Activated CD4-positive, alpha-beta T cell treated with anti-CD3 and anti-CD28 coated beads, Interleukin-2, Interleukin-4, amounts not matched to agents 100 ng/mL and 50 ng/mL, durations not matched to agents 16 hours and 8 hours (primary cell): ENCODE measurements around the gene NLGN1.

Source experiments
- DNase-seq: peaks from one replicate; pipeline ENCODE4 v3.0.0-alpha.2; 2020; ENCODE audit warnings: low spot score

The NLGN1 gene

DNA sequence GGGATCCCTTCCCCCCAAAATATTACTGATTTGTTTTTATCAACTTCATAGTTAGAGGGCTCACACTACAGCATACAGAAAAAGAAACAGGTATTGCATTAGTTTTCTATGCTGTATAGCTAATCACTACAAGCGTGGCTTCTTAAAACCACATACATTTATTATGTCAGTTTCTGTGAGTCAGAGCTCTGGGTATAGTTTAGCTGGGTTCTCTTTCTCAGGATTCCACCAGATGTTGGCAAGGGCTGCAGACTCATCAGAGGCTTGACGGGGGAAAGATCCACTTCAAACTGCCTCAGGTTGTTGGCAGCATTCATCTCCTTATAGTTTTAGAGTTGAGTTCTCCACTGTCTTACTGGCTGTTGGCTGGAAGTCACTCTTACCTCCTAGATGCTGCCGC lies 328.0 kb downstream of the NLGN1 start:
- DNase-seq = no peak

DNA sequence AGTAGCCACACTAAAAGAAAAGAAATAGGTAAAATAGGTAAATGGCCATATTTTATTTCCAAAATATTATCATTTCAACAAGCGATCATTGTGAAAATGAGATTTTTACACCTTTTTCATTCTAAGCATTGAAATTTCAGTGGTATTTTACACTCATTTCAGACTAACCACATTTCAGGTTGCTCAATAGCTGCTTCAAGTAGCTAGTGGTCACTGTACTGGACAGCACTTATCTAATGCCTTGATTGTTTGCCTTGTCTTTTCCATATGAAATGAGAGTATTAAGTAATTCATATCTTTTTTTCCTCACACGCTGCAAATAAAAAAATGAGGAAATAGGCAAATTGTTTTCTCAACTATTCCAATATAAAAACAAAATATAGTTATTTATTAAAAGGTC lies 332.8 kb downstream of the NLGN1 start:
- DNase-seq = no peak

DNA sequence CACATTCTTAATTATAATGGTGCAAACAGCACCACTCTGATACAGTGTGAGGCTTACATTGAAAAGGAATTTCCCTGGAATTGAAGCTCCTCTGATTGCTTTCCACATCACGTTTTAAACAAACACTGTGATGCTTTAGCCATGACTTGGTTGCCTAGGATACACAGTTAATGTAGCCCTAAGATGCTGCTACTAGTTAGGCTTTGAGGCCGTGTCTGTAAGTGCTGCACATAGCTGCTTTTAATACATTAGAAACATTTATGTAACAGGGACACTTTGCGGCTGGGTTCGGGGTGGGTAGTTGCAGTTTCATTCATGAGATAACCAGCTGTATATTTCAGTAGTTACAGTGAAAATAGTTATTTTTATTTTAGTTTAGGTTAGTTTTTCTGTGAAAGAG lies 334.7 kb downstream of the NLGN1 start:
- no peak for DNase-seq

DNA sequence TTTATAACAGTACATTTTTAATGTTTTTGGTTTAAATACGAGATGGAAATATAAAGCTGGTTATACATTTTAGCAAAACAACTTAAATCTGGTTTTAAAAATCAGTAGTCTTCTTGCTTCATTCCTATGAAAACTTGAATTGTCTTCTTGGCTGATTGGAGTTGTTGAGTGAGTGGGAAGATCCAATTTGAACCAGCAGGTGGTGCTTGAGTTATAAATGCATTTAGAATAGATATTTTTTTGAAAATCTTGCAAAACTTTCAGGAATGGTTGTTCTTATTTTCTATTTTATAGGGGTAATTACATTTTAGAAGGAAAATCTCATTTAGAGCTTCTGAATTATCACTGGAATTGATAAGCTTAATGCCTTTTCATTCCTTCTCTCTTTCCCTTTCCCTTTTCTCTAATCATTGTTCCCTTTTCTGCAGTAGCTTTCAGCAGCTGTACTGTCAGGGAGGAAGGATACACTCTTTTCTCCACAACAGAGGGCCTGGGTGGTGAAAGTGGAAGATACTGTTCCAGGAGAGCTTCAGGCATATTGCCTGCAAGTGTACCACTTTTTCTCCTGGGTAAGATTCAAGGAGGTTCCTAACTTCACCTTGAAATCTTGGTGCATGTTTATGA lies 335.6 kb downstream of the NLGN1 start:
- no peak for DNase-seq

DNA sequence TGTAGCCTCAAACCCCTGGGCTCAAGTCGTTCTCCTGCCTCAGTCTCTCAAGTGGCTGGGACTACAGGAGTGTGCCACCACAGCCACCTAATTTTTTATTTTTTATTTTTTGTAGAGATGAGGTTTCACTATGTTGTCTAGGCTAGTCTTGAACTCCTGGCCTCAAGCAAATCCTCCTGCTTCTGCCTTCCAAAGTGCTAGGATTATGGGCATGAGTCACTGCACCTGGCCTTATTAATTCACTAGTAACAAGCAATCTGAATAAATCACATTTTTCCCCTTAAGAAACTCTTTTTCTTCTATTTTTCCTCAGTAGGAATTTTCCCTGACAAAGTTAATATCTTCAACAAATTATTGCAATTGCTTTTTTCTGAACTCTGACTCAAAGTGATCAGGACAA lies 336.9 kb downstream of the NLGN1 start:
- no peak for DNase-seq

DNA sequence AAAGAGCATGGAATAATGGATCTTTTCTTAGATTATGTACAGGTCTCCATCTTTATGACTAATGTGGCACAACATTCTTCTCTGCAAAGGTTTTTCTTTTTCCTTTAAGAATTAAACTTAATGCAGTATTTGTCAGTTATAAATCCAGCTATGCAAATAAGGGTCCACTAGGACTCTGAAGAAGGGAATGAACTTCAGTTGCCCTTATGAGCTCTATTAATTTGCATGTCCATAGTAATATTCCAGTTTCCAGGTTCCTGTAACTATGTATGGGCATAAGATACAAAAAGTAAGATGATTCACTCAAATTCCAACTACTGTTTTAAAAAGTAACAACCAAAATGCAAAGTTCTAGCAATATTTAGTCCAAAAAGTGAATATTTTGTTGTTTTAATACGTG lies 337.4 kb downstream of the NLGN1 start:
- no peak for DNase-seq

DNA sequence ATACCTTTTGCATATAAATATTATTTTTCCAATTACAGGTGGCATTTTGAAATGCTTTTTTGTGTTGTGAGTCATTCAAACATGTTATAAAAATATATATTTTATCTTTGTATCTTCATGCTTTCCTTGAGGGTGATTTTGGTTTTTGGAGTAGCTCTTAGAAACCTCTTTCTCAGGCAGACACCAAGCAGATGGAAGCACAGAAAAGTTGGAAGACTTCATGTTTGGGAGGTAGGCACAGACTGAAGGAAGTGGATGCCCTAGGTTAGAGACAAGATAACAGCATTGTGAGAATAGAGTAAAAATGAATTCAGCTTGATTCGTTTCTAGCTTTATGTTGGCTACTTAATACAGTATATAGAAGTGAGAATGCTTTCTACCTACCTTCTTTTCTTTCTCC lies 338.3 kb downstream of the NLGN1 start:
- no peak for DNase-seq

DNA sequence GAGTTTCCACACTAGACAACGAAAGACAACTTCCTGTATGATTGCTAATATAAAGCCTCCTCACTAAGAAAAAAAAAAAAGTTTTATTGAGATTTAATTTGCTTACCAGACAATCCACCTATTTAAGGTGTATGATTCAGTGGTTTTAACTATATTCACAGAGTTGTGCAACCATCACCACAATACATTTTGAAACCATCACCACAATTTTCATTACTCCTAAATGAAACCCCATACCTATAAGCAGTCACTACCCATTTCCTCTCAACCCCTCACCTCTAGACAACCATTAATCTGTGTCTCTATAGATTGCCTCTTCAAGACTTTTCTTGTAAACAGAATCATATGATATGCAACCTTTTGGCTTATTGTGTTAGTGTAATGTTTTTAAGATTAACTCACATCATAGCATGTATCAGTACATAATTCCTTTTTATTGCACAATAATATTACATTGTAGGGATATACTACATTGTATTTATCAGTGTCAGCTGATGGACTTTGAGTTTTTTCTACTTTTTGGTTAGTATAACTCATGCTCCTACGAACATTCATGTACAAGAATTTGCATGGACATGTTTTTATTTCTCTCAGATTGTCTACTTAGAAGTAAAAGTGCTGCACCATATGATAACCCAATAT lies 339.7 kb downstream of the NLGN1 start:
- no peak for DNase-seq

DNA sequence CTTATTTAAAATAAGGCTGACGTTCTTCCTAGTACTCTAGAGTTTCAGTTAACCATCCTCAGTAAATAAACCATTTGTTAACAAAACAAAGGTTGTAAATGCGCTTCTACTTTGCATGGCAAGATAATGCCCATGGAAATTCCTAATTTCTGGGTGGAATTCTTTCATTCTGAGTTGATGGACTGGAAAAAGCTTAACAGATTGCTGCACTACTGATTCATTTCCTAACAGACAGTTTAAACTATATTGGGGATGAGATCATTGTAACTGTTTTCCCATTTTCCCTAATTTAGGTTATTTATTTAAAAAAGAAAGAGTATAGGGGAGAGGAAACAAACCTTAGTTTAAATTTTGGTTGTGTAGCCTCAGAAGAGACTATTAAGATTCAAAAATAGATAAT lies 342.2 kb downstream of the NLGN1 start:
- no peak for DNase-seq

DNA sequence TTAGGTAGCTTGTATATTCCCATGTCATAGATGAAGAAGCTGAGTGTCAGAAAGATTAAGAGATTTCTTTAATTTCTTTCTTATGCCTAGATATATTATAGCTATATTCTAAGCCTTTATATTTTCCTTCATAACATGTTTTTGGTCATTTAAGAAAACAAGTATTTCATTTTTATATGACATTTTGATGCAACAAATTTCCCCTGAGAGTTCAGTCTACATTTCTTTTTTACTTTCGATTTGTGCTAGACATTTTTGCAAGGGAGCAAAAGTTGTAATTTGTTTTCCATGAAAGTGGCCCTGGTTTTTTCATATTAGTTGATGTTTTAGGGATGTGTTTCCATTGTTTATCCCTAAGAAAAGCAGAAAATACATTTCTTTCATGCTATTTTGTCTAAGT lies 344.9 kb downstream of the NLGN1 start:
- no peak for DNase-seq

DNA sequence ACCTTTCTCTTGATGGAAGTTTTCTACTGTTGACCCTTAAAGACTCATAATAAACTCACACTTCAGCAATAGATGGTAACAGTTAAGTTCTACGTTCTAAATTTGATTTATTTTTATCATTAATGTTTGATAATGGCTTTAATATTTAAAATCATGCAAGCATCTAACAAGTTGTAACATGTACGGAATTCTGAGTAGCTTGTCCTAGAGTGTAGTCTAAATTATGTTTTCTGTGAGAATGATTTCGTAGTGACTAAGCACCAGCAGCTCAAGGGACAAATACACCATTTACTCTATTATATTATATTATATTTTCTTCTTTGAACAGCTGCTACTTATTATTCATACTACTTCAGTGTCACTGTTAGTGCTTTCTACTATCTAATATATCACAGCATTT lies 345.6 kb downstream of the NLGN1 start:
- DNase-seq = no peak

DNA sequence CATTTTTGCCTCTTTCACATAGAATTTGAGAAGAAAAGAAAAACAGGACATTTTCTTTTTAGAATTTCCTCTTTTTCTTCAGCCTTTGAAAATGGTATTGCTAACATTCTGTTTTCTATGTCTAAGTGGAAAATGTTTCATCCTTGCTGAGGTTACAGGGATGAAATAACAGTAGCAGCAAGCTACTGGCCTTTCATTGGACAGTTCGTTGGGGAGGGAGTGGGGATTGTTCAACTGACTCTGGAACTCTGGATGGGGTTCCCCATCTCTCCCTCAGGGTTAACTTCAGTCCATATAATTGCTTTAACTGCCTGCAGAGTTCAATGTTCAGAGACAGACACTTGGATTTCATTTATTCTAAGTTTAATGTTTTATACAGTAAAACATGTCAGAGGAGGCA lies 346.0 kb downstream of the NLGN1 start:
- DNase-seq = no peak

DNA sequence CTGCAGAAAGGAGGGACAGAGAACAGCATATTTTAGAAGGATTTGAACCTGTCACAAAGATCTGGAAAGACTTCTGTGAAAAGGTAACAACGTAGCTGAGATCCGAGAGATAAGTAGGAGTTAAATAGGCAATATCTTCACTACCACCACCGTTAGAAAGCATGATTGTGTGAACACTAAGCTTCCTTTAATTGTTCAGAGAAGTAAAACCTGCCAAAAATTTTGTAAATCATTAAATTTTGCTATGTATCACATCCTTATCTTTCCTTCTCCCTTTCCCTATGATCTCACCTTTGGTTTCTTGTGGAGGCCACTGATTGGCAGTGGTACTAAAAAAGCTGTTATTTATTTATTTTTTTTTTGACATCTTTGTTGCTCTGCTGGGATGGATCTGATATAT lies 346.9 kb downstream of the NLGN1 start:
- no peak for DNase-seq

DNA sequence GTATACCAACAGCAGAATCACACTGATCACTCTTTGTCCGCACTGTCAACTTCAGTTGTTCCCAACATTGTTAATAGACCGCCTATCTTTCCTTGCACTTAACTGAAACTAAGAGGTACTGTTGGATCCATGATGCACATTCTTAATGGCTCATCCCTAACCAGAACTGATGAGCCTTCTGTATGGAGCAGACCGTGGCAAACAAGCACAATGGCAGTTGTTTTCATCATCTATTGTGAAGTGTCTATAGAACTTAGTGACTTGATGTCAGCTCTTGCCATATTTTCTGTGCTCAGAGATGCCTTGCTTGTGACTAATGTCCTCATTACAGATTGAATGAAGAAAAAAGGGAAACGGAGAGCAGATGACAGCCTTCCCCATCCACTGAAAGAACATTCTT lies 347.4 kb downstream of the NLGN1 start:
- no peak for DNase-seq

DNA sequence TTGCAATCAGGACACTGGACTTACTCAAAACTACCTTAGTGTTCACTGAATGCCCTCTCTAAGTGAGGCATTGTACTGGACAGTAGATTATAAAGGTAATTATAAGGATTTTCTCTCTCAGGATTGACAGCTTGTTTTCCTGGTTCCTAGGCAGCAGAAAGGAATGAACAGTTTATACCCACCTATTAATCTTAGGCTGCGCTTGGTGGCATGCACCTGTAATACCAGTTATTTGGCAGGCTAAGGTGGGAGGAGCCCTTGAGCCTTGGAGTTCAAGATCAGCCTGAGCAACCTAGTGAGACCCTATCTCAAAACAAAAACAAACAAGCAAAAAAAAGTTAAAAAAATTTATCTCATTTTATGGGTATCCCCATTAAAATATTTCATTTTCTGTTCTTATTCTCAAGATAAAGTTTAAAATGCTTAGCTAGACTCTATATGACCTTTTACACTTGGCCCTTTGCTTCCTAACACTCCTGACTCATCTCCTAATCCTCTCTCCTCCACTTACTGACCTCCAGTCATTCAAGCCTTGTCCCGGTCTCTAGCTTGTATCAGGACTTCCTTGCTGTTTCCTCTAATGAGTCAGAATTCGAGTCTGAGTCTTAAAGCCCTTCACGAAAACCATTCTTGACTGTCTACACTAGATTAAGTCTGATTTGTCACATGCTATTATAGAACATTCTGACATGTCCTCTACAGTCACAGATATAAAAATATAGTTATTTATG lies 348.6 kb downstream of the NLGN1 start:
- no peak for DNase-seq

DNA sequence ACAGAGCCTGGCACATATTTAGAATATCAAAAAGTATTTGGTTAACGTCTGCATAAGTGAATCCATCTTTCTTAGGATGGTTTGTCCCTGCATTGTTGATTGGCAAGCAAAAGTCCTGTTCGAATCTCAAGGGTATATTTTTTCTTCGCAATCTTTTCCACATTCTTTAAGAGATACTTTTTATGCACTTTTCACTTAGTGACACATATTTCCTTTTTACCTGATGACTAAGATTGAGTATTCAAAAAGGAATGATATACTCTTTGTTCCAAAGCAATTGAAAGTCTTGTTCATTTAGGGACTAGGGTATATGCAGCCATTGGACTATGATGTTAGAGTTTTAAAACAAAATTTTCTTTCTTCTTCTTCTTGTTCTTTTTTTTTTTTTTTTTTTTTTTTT lies 349.9 kb downstream of the NLGN1 start:
- DNase-seq = no peak

DNA sequence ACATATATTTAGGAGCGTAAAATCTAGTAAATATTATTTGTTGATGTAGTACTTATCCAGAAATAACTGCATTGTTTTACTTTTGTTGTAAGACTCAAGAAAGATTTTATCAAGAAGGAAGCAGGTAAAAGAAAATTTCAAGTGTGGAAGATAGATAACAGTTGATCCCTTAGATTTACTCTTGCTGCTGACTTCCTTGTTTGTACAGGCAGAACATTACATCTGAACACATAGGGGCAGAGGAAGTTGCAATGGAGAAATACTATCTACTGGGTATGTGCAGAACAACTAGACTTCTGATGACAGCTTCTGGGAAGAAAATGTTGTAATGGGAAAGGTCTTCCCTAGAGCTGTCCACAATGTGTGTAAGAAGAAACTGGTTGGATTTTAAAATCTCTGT lies 350.6 kb downstream of the NLGN1 start:
- DNase-seq = no peak

DNA sequence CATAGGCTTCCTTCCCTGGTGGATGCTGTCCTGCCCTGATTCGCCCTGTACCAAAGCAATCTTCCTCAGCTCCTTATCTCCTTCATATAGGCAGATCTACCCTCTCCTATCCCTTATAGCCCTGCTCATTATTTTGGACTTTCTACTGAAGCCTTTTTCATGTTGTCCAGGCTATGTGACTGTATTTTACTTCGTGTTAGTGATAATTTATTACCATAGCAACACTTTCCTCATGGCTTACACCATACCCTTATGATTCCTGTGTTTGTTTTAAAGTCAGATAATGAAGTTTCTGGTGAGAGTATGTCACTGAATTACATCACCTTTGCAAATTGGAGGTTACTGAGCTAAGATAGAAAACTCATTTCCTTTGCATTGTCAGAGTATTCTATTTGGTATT lies 352.6 kb downstream of the NLGN1 start:
- DNase-seq = no peak

DNA sequence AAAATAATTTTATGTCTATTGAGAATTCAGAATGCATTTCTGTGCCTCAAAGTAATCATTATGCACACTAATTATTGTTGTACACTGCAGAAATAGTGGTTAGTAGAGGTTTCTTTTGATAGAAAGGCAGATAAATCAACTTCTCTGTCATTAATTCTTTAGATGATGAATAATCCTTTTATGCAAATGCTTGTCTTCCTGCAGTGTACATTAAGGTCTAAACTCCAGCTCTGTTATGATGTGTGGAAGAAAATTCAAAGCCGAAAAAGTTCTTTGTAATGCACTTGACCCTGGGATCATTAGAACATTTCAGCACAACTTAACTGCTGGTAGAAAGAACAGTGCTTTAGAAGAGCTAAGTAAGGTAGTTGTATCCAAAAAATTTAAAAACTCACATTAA lies 353.0 kb downstream of the NLGN1 start:
- DNase-seq = no peak

DNA sequence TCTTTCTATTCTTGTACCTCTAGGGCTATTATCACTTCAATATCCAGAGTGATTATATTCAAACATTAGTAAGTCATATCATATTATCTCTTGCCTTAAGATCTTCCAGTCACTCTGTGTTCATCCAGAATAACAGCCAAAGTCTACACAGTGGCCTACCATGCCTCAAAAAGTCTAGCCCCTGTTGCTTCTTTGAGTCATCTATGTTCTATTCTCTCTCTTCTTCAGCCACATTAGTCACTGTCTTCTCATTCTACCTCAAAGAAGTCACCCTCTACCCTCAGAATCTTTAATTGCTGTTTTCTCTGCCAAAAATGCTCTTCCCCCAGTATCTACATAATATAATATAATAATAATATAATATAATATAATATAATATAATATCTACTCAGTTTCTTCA lies 356.0 kb downstream of the NLGN1 start:
- DNase-seq = no peak

DNA sequence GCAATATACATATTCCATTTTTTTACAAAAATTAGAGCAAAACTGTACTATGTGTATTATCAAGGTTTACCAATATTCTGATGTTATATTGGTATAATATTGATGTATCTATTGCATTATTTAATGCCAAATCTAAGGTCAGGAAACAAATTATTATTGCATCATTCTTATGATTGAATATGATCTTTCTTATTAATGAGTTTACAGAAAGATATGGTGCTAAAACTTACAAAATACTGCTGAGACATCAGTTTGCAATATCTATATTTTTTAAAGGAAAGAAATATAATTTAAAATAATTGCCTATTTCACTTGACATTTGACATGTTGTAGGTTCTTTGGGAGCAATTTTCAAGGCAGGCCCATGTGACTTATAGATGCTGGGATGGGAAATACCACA lies 357.6 kb downstream of the NLGN1 start:
- DNase-seq = no peak

DNA sequence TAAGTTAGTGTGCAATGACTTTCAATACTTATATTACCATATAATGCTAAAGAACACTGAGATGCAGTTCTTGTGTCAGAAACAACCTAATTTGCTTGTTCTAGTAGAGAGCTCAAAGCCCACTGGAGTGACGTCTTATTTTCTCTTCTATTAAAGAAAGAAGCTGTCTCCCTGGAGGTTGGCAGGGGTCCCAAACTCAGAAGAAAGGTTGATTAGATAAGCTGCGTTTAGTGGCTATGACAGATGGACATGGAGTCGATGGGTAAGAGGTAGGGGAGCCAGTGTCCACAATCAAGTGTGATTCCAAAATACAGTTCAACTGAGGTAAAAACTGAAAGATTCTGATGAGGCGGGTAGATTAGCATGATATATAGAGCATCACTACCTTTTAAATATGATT lies 363.6 kb downstream of the NLGN1 start:
- no peak for DNase-seq

DNA sequence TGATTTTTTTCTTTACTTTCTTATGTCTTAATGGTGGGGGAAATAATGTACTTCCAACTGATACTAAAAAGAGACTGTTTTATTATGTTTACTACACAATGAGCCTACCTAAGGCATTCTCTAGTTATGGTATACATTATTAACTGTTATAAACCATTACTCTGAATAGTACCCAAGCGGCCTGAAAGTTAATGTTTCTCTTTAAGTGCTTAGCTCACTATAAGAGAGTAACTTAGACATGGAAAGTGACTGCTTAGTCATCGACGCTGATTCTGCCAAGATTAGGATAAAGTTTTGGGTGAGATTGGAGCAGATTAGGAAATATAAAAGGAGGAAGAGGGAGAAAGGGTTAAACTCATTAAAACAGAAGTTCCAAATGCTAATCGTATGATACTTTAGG lies 365.0 kb downstream of the NLGN1 start:
- no peak for DNase-seq

DNA sequence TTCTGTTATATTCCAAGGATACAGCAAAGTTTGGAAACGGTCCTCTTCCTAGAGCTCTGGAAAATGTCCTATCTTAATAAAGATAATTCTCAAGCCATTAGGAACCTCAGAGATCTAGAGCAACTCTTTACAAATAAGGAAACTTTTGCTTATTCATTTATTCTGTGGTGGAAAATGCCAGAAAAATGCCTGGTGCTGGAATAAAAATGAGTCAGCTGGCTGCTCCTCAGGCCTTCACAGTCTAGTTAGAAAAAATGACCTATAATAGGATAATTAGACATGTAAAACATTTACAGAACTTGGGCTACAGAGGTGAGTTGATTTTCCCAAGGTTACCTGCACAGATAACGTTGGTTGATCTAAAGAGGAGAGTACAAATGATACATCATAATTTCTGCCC lies 372.5 kb downstream of the NLGN1 start:
- DNase-seq = no peak
